ENCODE measurements around the gene UNC5B.
A peak's percentile ranks its signal among the peaks of the same experiment; 100 is the strongest.

The UNC5B gene

DNA sequence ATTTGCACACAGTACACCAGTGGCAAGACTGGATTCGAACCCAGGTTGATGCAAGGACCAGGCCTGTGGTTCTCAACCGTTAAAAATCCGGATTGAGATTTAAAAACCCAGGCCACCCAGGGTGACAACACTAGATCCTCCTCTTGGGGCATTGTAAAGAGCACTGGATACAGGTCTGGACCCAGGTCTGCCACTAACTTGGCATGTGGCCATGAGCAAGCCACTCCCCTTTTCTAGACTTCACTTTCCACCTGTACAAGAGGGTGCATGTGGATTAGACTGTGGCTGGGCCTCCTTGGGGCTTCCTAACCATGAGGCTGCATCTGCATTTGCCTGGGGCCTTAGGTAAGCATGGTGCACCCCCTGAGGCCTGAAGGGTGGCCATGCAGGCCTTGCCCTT, 85.0 kb downstream of the UNC5B start:
- Histone ChIP-seq H3K27me3 (ENCODE audit: insufficient read depth, poor library complexity, severe bottlenecking) (no peaks in the 10 kb centered on the region), H3K4me3 (replicated peaks; ENCODE audit: insufficient read depth, low read length) (no peak overlapping the region), H3K27ac (replicated peaks) (no peak overlapping the region)
- TF ChIP-seq, protein P1, sequence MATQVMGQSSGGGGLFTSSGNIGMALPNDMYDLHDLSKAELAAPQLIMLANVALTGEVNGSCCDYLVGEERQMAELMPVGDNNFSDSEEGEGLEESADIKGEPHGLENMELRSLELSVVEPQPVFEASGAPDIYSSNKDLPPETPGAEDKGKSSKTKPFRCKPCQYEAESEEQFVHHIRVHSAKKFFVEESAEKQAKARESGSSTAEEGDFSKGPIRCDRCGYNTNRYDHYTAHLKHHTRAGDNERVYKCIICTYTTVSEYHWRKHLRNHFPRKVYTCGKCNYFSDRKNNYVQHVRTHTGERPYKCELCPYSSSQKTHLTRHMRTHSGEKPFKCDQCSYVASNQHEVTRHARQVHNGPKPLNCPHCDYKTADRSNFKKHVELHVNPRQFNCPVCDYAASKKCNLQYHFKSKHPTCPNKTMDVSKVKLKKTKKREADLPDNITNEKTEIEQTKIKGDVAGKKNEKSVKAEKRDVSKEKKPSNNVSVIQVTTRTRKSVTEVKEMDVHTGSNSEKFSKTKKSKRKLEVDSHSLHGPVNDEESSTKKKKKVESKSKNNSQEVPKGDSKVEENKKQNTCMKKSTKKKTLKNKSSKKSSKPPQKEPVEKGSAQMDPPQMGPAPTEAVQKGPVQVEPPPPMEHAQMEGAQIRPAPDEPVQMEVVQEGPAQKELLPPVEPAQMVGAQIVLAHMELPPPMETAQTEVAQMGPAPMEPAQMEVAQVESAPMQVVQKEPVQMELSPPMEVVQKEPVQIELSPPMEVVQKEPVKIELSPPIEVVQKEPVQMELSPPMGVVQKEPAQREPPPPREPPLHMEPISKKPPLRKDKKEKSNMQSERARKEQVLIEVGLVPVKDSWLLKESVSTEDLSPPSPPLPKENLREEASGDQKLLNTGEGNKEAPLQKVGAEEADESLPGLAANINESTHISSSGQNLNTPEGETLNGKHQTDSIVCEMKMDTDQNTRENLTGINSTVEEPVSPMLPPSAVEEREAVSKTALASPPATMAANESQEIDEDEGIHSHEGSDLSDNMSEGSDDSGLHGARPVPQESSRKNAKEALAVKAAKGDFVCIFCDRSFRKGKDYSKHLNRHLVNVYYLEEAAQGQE (IDR thresholded peaks at IDR 0.05; ENCODE audit: insufficient replicate concordance, low read depth) = no peak
- TF ChIP-seq POLR2AphosphoS5 (IDR thresholded peaks at IDR 0.05; ENCODE audit: low read depth) (no peak), GABPA (IDR thresholded peaks at IDR 0.05; ENCODE audit: low read depth) (no peak), SPI1 (IDR thresholded peaks at IDR 0.05; ENCODE audit: borderline replicate concordance, low read depth) (no peak)
- TF ChIP-seq, protein P2, sequence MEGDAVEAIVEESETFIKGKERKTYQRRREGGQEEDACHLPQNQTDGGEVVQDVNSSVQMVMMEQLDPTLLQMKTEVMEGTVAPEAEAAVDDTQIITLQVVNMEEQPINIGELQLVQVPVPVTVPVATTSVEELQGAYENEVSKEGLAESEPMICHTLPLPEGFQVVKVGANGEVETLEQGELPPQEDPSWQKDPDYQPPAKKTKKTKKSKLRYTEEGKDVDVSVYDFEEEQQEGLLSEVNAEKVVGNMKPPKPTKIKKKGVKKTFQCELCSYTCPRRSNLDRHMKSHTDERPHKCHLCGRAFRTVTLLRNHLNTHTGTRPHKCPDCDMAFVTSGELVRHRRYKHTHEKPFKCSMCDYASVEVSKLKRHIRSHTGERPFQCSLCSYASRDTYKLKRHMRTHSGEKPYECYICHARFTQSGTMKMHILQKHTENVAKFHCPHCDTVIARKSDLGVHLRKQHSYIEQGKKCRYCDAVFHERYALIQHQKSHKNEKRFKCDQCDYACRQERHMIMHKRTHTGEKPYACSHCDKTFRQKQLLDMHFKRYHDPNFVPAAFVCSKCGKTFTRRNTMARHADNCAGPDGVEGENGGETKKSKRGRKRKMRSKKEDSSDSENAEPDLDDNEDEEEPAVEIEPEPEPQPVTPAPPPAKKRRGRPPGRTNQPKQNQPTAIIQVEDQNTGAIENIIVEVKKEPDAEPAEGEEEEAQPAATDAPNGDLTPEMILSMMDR (IDR thresholded peaks at IDR 0.05; ENCODE audit: insufficient read depth, low read length) = no peak
- no peak for DNase-seq (ENCODE audit: low read depth in 1 of 2, low spot score in 1 of 2)

DNA sequence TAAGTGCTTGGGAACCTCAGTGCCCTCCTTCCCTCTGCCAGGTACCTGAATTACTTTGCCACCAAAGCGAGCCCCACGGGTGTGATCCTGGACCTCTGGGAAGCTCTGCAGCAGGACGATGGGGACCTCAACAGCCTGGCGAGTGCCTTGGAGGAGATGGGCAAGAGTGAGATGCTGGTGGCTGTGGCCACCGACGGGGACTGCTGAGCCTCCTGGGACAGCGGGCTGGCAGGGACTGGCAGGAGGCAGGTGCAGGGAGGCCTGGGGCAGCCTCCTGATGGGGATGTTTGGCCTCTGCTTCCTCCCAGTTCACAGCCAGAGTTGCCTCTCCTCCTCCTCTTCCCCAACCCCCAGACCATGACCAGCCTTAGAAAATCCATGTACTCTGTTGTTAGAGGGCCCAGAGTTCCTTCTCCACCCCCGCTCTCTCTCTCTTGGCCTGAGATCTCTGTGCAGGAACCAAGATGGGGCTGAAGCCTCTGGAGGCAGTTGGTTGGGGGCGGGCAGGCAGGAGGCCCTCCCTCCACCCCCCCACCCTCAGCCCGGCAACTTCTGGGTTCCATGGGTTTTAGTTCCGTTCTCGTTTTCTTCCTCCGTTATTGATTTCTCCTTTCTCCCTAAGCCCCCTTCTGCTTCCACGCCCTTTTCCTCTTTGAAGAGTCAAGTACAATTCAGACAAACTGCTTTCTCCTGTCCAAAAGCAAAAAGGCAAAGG, 86.9 kb downstream of the UNC5B start:
- H3K4me3 ChIP-seq (replicated peaks; ENCODE audit: insufficient read depth, low read length) = no peak overlapping the region
- H3K27me3 ChIP-seq (ENCODE audit: insufficient read depth, poor library complexity, severe bottlenecking) = no peaks in the 10 kb centered on the region
- TF ChIP-seq, protein P1 (IDR thresholded peaks at IDR 0.05; ENCODE audit: insufficient replicate concordance, low read depth) = no peak
- no peak for TF ChIP-seq GABPA (IDR thresholded peaks at IDR 0.05; ENCODE audit: low read depth)
- TF ChIP-seq POLR2AphosphoS5 (IDR thresholded peaks at IDR 0.05; ENCODE audit: low read depth) = no peak
- no peak for TF ChIP-seq SPI1 (IDR thresholded peaks at IDR 0.05; ENCODE audit: borderline replicate concordance, low read depth)
- TF ChIP-seq, protein P2 (IDR thresholded peaks at IDR 0.05; ENCODE audit: insufficient read depth, low read length) = no peak
- H3K27ac ChIP-seq (replicated peaks) = peak overlapping the region; percentile 20
- DNase-seq (ENCODE audit: low read depth in 1 of 2, low spot score in 1 of 2) = peak in 1 of 2 experiments; percentile 20

DNA sequence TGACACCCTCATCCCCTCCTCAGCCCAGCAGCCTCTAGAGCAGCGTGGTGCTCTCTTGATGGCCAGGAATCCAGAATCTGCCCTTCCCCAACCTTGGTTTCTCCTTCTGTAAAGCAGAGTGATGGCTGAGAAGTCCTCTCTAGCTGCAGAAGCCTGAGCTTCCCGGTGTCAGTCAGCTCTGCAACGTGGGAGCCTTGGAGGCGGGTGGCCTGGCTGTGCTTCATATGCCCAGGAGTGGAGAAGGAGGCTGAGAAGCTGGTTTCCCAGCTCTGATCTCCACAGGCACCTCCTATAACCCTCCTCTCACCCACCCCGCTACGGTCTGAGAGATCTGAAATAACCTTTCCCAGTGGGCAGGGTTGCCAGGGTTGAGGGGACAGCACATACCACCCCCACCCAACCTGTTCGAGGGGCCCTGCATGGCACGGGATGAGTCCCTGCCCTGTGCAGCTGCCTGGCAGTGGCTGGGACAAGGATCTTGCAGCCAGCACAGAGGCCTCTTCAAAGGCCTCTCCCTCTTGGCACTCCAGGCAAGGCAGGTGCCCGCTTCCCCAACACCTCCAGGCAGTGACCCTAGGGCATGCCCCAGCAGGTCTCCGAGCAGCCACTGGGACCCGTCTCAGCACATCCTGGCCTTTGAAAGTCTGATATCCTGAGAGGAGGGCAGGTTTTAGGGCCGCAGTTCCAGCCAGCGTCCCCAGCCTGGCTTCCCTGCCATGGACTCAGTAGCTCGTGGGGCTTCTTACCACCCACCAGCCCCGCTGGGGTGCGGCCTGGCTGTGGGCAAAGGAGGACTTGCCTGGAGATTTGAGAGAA, 88.4 kb downstream of the UNC5B start:
- DNase-seq (ENCODE audit: low read depth in 1 of 2, low spot score in 1 of 2) = no peak

More for the DNA sequence above, 88.4 kb downstream of the UNC5B start:
- no peak for TF ChIP-seq SPI1 (IDR thresholded peaks at IDR 0.05; ENCODE audit: borderline replicate concordance, low read depth)
- TF ChIP-seq, protein P2 (IDR thresholded peaks at IDR 0.05; ENCODE audit: insufficient read depth, low read length) = no peak
- TF ChIP-seq, protein P1 (IDR thresholded peaks at IDR 0.05; ENCODE audit: insufficient replicate concordance, low read depth) = no peak
- TF ChIP-seq GABPA (IDR thresholded peaks at IDR 0.05; ENCODE audit: low read depth) = no peak
- TF ChIP-seq POLR2AphosphoS5 (IDR thresholded peaks at IDR 0.05; ENCODE audit: low read depth) = no peak
- Histone ChIP-seq H3K27me3 (ENCODE audit: insufficient read depth, poor library complexity, severe bottlenecking) (no peaks in the 10 kb centered on the region), H3K27ac (replicated peaks) (no peak overlapping the region), H3K4me3 (replicated peaks; ENCODE audit: insufficient read depth, low read length) (no peak overlapping the region)
